ENCODE results near the gene NXT1. TPM values are rescaled to one million over a fixed set of nuclear protein-coding genes. Genes with fewer than 3 reads are reported as not detected.
A peak's percentile ranks its signal among the peaks of the same experiment; 100 is the strongest.

Gene NXT1
- total and polyA plus RNA-seq, 2 donors (not counting 1 experiment from before 2014, with no cell fraction given), result 14.1 to 17.2 TPM

DNA sequence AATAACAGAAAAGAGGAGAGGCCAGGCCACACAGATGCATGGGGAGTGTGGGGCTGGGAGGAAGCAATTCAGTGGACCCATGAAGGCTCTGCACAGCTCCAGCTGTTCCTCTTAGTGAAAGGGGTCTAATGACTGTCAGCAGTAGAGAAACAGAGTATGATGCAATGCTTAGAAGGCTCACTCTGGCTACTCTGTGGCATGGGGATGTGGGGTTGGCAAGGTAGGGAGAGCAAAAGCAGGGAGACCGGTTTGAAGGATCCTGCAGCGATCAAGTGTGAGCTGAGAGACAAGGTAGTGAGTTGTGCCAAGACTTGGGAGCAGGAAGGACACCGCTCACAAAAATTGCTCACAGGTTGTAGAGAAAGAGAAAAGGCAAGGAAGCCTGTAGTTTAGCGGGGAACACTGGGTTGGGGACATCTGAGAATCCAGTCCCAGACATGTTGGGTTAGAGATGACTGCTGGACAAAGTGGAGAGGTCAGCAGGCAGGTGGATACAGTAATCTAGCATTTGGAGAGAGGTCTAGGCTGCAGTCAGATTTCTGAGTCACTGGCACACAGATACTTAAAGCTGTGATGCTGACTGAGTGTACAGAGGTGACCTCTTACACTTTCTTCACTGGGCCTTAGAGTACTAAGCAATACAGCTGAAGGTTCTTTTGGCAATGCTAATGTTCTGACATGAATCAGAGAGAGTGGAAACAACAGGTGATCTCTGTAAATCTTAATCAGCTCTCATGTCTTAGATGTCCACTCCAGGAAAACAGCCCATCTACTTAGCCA, 43.6 kb downstream of the NXT1 start:
- H3K4me3 ChIP-seq (replicated peaks in 1 of 4; ENCODE audit: control extremely low read depth in 1 of 4, insufficient read depth in 1 of 4, low read depth in 3 of 4, low read length in 4 of 4), result no peak overlapping the region
- no peak overlapping the region for H2AFZ ChIP-seq (ENCODE audit: low read length)
- no peak overlapping the region for H3K27ac ChIP-seq (ENCODE audit: insufficient read depth, low read length)
- no peak for DNase-seq (ENCODE audit: low read depth in 2 of 2)
- peaks cover 3% of the 10 kb centered on the region for H3K36me3 ChIP-seq (ENCODE audit: control insufficient read depth, insufficient read depth, low read length)
- TF ChIP-seq, protein P1, sequence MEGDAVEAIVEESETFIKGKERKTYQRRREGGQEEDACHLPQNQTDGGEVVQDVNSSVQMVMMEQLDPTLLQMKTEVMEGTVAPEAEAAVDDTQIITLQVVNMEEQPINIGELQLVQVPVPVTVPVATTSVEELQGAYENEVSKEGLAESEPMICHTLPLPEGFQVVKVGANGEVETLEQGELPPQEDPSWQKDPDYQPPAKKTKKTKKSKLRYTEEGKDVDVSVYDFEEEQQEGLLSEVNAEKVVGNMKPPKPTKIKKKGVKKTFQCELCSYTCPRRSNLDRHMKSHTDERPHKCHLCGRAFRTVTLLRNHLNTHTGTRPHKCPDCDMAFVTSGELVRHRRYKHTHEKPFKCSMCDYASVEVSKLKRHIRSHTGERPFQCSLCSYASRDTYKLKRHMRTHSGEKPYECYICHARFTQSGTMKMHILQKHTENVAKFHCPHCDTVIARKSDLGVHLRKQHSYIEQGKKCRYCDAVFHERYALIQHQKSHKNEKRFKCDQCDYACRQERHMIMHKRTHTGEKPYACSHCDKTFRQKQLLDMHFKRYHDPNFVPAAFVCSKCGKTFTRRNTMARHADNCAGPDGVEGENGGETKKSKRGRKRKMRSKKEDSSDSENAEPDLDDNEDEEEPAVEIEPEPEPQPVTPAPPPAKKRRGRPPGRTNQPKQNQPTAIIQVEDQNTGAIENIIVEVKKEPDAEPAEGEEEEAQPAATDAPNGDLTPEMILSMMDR (conservative IDR thresholded peaks at IDR 0.05 in 1 of 2, IDR thresholded peaks at IDR 0.05 in 1 of 2; ENCODE audit: low read depth in 1 of 2, low read length in 2 of 2), result no peak
- TF ChIP-seq EZH2 (IDR thresholded peaks at IDR 0.05; ENCODE audit: low read length, missing control alignments), result no peak
- H3K79me2 ChIP-seq (ENCODE audit: control insufficient read depth, insufficient read depth, low read length), result peaks cover 2% of the 10 kb centered on the region
- no peak overlapping the region for H3K9ac ChIP-seq (ENCODE audit: insufficient read depth, low read length)
- H3K4me1 ChIP-seq (ENCODE audit: control insufficient read depth, extremely low read depth, insufficient read depth, low read length), result no peaks in the 10 kb centered on the region
- H3K4me2 ChIP-seq (ENCODE audit: extremely low read depth, insufficient read depth, low read length), result no peak overlapping the region
- no peaks in the 10 kb centered on the region for H3K9me3 ChIP-seq (ENCODE audit: control insufficient read depth, insufficient read depth, low read depth, low read length)
- H4K20me1 ChIP-seq (ENCODE audit: control insufficient read depth, extremely low read depth, insufficient read depth, low read length), result no peaks in the 10 kb centered on the region
- H3K27me3 ChIP-seq (ENCODE audit: control insufficient read depth, insufficient read depth, low read length), result no peaks in the 10 kb centered on the region

DNA sequence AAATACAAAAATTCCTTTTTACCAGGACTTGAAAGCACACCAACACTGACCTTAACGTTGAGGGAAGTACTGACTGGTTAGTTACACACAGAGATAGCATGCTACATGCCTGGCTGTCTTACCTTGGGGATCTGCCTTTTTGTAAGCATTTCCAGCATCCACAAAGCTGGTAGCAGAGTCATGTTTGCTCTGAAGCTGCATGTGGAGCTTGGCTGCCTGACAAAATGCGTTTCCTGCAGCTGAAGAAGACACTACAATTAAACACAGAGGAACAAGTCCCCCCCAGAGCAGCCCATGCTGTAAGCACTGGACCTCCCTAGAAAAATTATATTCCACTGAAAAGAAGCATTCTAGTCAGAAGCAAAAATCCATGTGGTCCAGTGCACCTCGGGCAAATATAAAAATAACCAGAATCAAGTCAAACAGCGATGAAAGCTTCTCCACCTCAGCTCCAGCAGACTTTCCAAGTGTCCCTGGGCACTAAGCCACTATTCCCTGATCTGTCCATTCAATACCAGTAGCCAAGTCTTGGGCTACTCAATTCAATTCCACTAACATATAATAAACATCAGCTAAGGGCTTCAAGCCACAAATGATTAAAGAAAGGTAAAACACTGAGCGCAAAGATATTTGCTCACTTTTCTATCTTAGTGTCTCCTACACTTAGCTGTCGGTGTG, 46.5 kb downstream of the NXT1 start:
- H4K20me1 ChIP-seq (ENCODE audit: control insufficient read depth, extremely low read depth, insufficient read depth, low read length), result no peaks in the 10 kb centered on the region
- H3K27me3 ChIP-seq (ENCODE audit: control insufficient read depth, insufficient read depth, low read length), result no peaks in the 10 kb centered on the region
- peaks cover 4% of the 10 kb centered on the region for H3K79me2 ChIP-seq (ENCODE audit: control insufficient read depth, insufficient read depth, low read length)
- DNase-seq (ENCODE audit: low read depth in 2 of 2), result peak in 1 of 2 donors; percentile 12
- H3K4me3 ChIP-seq (replicated peaks in 1 of 4; ENCODE audit: control extremely low read depth in 1 of 4, insufficient read depth in 1 of 4, low read depth in 3 of 4, low read length in 4 of 4), result no peak overlapping the region
- H3K9ac ChIP-seq (ENCODE audit: insufficient read depth, low read length), result no peak overlapping the region
- TF ChIP-seq, protein P1 (conservative IDR thresholded peaks at IDR 0.05 in 1 of 2, IDR thresholded peaks at IDR 0.05 in 1 of 2; ENCODE audit: low read depth in 1 of 2, low read length in 2 of 2), result no peak
- no peak for TF ChIP-seq EZH2 (IDR thresholded peaks at IDR 0.05; ENCODE audit: low read length, missing control alignments)
- no peaks in the 10 kb centered on the region for H3K9me3 ChIP-seq (ENCODE audit: control insufficient read depth, insufficient read depth, low read depth, low read length)
- H3K4me1 ChIP-seq (ENCODE audit: control insufficient read depth, extremely low read depth, insufficient read depth, low read length), result no peaks in the 10 kb centered on the region
- no peak overlapping the region for H2AFZ ChIP-seq (ENCODE audit: low read length)
- H3K27ac ChIP-seq (ENCODE audit: insufficient read depth, low read length), result no peak overlapping the region
- H3K4me2 ChIP-seq (ENCODE audit: extremely low read depth, insufficient read depth, low read length), result no peak overlapping the region
- peaks cover 3% of the 10 kb centered on the region for H3K36me3 ChIP-seq (ENCODE audit: control insufficient read depth, insufficient read depth, low read length)

DNA sequence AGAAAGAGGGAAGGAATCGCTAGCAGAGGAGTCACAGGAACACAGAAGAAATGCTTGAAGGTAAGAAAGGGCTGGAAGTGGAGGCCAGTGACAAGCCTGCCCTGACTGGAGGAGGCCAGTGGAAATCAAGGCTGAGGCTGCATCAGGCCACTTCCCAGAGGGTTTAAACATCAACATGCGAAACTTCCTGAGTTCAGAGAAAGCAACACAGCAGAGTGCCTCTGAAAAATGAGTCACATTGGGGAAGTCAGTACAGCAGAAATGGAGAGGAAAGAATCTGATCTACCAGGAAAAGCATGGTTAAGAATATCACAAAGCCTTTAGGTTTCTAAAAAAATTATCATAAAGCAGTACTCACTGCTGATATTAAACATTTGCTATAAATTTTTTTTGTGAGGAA, 47.4 kb downstream of the NXT1 start:
- H2AFZ ChIP-seq (ENCODE audit: low read length), result no peak overlapping the region
- H3K4me1 ChIP-seq (ENCODE audit: control insufficient read depth, extremely low read depth, insufficient read depth, low read length), result no peaks in the 10 kb centered on the region
- no peaks in the 10 kb centered on the region for H3K9me3 ChIP-seq (ENCODE audit: control insufficient read depth, insufficient read depth, low read depth, low read length)
- no peak overlapping the region for H3K27ac ChIP-seq (ENCODE audit: insufficient read depth, low read length)
- peaks cover 8% of the 10 kb centered on the region for H3K79me2 ChIP-seq (ENCODE audit: control insufficient read depth, insufficient read depth, low read length)
- no peaks in the 10 kb centered on the region for H3K27me3 ChIP-seq (ENCODE audit: control insufficient read depth, insufficient read depth, low read length)
- TF ChIP-seq, protein P1 (conservative IDR thresholded peaks at IDR 0.05 in 1 of 2, IDR thresholded peaks at IDR 0.05 in 1 of 2; ENCODE audit: low read depth in 1 of 2, low read length in 2 of 2), result no peak
- no peak for TF ChIP-seq EZH2 (IDR thresholded peaks at IDR 0.05; ENCODE audit: low read length, missing control alignments)
- peaks cover 2% of the 10 kb centered on the region for H3K36me3 ChIP-seq (ENCODE audit: control insufficient read depth, insufficient read depth, low read length)
- H3K4me3 ChIP-seq (replicated peaks in 1 of 4; ENCODE audit: control extremely low read depth in 1 of 4, insufficient read depth in 1 of 4, low read depth in 3 of 4, low read length in 4 of 4), result no peak overlapping the region
- H3K4me2 ChIP-seq (ENCODE audit: extremely low read depth, insufficient read depth, low read length), result no peak overlapping the region
- no peaks in the 10 kb centered on the region for H4K20me1 ChIP-seq (ENCODE audit: control insufficient read depth, extremely low read depth, insufficient read depth, low read length)
- H3K9ac ChIP-seq (ENCODE audit: insufficient read depth, low read length), result no peak overlapping the region
- peak; percentile 36 to 38 for DNase-seq (ENCODE audit: low read depth in 2 of 2)
